HEK293 (cell line): ENCODE results near the gene PBLD.
A peak's percentile ranks its signal among the peaks of the same experiment; 100 is the strongest.

Source experiments
- CTCF ChIA-PET: fragments of 350-600 bp; formaldehyde crosslinking; extraction: SDS; loops from one replicate; lab custom pipeline; 2021; ENCODE audit warnings: antibody characterized with exemption; lab: Yijun Ruan, JAX
- POLR2A ChIA-PET: fragments of 300-600 bp; formaldehyde crosslinking; extraction: SDS; loops from one replicate; lab custom pipeline; 2020; ENCODE audit warnings: antibody characterized with exemption, inconsistent platforms; lab: Yijun Ruan, JAX
- H3K27ac ChIP-seq: fragments of 200-500 bp; sonication (Bioruptor generic); 2 replicates; pipeline ENCODE4 v1.5.1; 2014; ENCODE audit warnings: low read depth, low read length, control low read depth, inconsistent platforms; ENCODE audit errors: extremely low read depth
- H3K36me3 ChIP-seq, 2 experiments: fragments of 200-500 bp in 1 of 2; sonication (Bioruptor generic) in 1 of 2; 1 replicate in 1 of 2; 2 replicates in 1 of 2; pipeline ENCODE4 v1.5.1; 2014 to 2017; ENCODE audit warnings: inconsistent platforms in 2 of 2, low read length in 2 of 2; ENCODE audit not compliant: control insufficient read depth in 2 of 2, insufficient read depth in 1 of 2
- H3K4me1 ChIP-seq: fragments of 200-500 bp; sonication (Bioruptor generic); 2 replicates; pipeline ENCODE4 v1.5.1; 2014; ENCODE audit warnings: mild to moderate bottlenecking, low read length, inconsistent platforms; ENCODE audit not compliant: control insufficient read depth, insufficient read depth
- H3K4me3 ChIP-seq: 2 replicates; pipeline ENCODE4 v1.5.1; 2011; ENCODE audit warnings: low read depth, mild to moderate bottlenecking, control low read depth, low read length, moderate library complexity
- H3K9me3 ChIP-seq: fragments of 200-500 bp; sonication (Bioruptor generic); 2 replicates; pipeline ENCODE4 v1.5.1; 2014; ENCODE audit warnings: low read depth, low read length, inconsistent platforms; ENCODE audit not compliant: control insufficient read depth, insufficient read depth
- BCL11B ChIP-seq: fragments of 450-650 bp; formaldehyde crosslinking; IDR thresholded peaks from 2 replicates; pipeline ENCODE4 v1.5.1; 2016; ENCODE audit warnings: low read depth, missing biosample characterization, missing genetic modification characterization
- TRIM28 ChIP-seq: IDR thresholded peaks from 2 replicates; pipeline ENCODE4 v1.6.1; 2011; ENCODE audit warnings: low read length, control low read depth, borderline replicate concordance
- ZBTB8A ChIP-seq: fragments of 450-650 bp; formaldehyde crosslinking; IDR thresholded peaks from 2 replicates; pipeline ENCODE4 v1.5.1; 2016; ENCODE audit warnings: missing biosample characterization, missing genetic modification characterization
- ZNF112 ChIP-seq: fragments of 450-650 bp; formaldehyde crosslinking; IDR thresholded peaks from 2 replicates; pipeline ENCODE4 v1.5.0; 2017; ENCODE audit warnings: missing biosample characterization, missing genetic modification characterization
- ZNF133 ChIP-seq: fragments of 450-650 bp; formaldehyde crosslinking; IDR thresholded peaks from 2 replicates; pipeline ENCODE4 v1.5.1; 2016; ENCODE audit warnings: missing biosample characterization, missing genetic modification characterization
- ZNF138 ChIP-seq: fragments of 450-650 bp; formaldehyde crosslinking; IDR thresholded peaks from 2 replicates; pipeline ENCODE4 v1.5.1; 2016; ENCODE audit warnings: missing biosample characterization, missing genetic modification characterization, borderline replicate concordance
- ZNF274 ChIP-seq, 2 experiments: fragments of 200-500 bp in 1 of 2; fragments of 450-650 bp in 1 of 2; sonication (Bioruptor generic) in 1 of 2; formaldehyde crosslinking in 1 of 2; IDR thresholded peaks; 2 replicates each; pipeline versions ENCODE4 v1.5.1 to v1.6.1; 2014 to 2016; ENCODE audit warnings: borderline replicate concordance in 1 of 2, inconsistent platforms in 1 of 2, low read length in 1 of 2, missing biosample characterization in 1 of 2, missing genetic modification characterization in 1 of 2
- ZNF292 ChIP-seq: fragments of 450-650 bp; formaldehyde crosslinking; IDR thresholded peaks from 2 replicates; pipeline ENCODE4 v1.5.1; 2016; ENCODE audit warnings: low read depth, missing biosample characterization, missing genetic modification characterization, borderline replicate concordance
- ZNF324 ChIP-seq: fragments of 450-650 bp; formaldehyde crosslinking; IDR thresholded peaks from 2 replicates; pipeline ENCODE4 v1.5.1; 2016; ENCODE audit warnings: missing biosample characterization, missing genetic modification characterization
- ZNF394 ChIP-seq: fragments of 450-650 bp; formaldehyde crosslinking; IDR thresholded peaks from 2 replicates; pipeline ENCODE4 v1.5.1; 2016; ENCODE audit warnings: missing biosample characterization, missing genetic modification characterization, mild to moderate bottlenecking, moderate library complexity, borderline replicate concordance
- ZNF404 ChIP-seq: fragments of 450-650 bp; formaldehyde crosslinking; IDR thresholded peaks from 2 replicates; pipeline ENCODE4 v1.5.1; 2017; ENCODE audit warnings: missing biosample characterization, missing genetic modification characterization
- ZNF426 ChIP-seq: fragments of 450-650 bp; formaldehyde crosslinking; IDR thresholded peaks from 2 replicates; pipeline ENCODE4 v1.5.1; 2017; ENCODE audit warnings: missing biosample characterization, missing genetic modification characterization, mild to moderate bottlenecking, inconsistent platforms, moderate library complexity
- ZNF433 ChIP-seq: fragments of 450-650 bp; formaldehyde crosslinking; IDR thresholded peaks from 2 replicates; pipeline ENCODE4 v1.5.1; 2016; ENCODE audit warnings: missing biosample characterization, missing genetic modification characterization, low read depth
- ZNF501 ChIP-seq: fragments of 450-650 bp; formaldehyde crosslinking; IDR thresholded peaks from 2 replicates; pipeline ENCODE4 v1.5.1; 2016; ENCODE audit warnings: missing biosample characterization, missing genetic modification characterization
- ZNF555 ChIP-seq: fragments of 450-650 bp; formaldehyde crosslinking; conservative IDR thresholded peaks from 2 replicates; pipeline ENCODE4 v1.5.1; 2017; ENCODE audit warnings: missing biosample characterization, mild to moderate bottlenecking, missing genetic modification characterization, inconsistent platforms
- ZNF623 ChIP-seq: fragments of 450-650 bp; formaldehyde crosslinking; IDR thresholded peaks from 2 replicates; pipeline ENCODE4 v1.5.1; 2016; ENCODE audit warnings: missing biosample characterization, missing genetic modification characterization
- ZNF704 ChIP-seq: fragments of 450-650 bp; formaldehyde crosslinking; IDR thresholded peaks from 2 replicates; pipeline ENCODE4 v1.5.1; 2016; ENCODE audit warnings: missing biosample characterization, missing genetic modification characterization
- TF ChIP-seq, protein P1 (sequence below): fragments of 450-650 bp; formaldehyde crosslinking; conservative IDR thresholded peaks from 2 replicates; pipeline ENCODE4 v1.5.1; 2016; ENCODE audit warnings: low read depth, missing biosample characterization, missing genetic modification characterization
- TF ChIP-seq, protein P2 (sequence below): fragments of 450-650 bp; formaldehyde crosslinking; IDR thresholded peaks from 2 replicates; pipeline ENCODE4 v1.5.1; 2017; ENCODE audit warnings: missing biosample characterization, missing genetic modification characterization
- TF ChIP-seq, protein P3 (sequence below): fragments of 450-650 bp; formaldehyde crosslinking; IDR thresholded peaks from 2 replicates; pipeline ENCODE4 v1.5.1; 2016; ENCODE audit warnings: missing biosample characterization, missing genetic modification characterization

The PBLD gene

DNA sequence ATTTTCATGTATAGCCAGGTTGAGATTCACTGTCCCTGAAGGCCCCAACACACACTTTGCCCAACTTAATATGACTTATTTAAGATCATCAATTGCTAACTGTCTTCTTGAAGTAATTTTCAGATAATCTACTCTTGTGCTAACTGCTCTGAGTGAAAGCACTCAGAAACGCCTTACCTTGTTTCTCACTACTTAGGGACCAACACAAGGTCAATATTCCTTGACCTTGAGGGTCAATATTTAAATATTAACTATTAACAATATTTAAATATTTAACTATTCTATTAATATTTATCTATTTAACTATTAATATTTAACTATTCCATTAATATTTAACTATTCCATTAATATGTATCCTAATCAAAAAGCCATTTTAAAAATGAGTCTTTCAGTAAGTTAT is 26.9 kb downstream of the PBLD start (continued):
- no peak for TF ChIP-seq ZNF112
- TF ChIP-seq ZNF274 (IDR thresholded peaks at IDR 0.05; ENCODE audit: low read length) = no peak
- no peak for TF ChIP-seq ZNF274 (tag by site-specific recombination; IDR thresholded peaks at IDR 0.05; ENCODE audit: borderline replicate concordance)
- TF ChIP-seq ZNF704 (tag by site-specific recombination) = no peak
- no peak for TF ChIP-seq ZNF501 (tag by site-specific recombination)
- no peak for TF ChIP-seq ZNF292
- no peak for TF ChIP-seq BCL11B (tag by site-specific recombination)

GRCh38 chr10:68303849-68304412 is 28.8 kb downstream of the PBLD start:
- ChIA-PET POLR2A (no interaction called here), CTCF (interaction anchor here (0.6 to 3.6 kb wide), 8 partner anchors 10 to 448 kb away, joined by 3 to 73 read pairs (median 6); no protein-coding TSS in a partner anchor)
- H3K4me3 ChIP-seq = no peak overlapping the region
- TF ChIP-seq ZNF133 (peak; percentile 67), TRIM28 (no peak)
- H3K4me1 ChIP-seq = no peaks in the 10 kb centered on the region
- no peak overlapping the region for H3K27ac ChIP-seq
- H3K9me3 ChIP-seq = no peaks in the 10 kb centered on the region
- no peaks in the 10 kb centered on the region for H3K36me3 ChIP-seq

DNA sequence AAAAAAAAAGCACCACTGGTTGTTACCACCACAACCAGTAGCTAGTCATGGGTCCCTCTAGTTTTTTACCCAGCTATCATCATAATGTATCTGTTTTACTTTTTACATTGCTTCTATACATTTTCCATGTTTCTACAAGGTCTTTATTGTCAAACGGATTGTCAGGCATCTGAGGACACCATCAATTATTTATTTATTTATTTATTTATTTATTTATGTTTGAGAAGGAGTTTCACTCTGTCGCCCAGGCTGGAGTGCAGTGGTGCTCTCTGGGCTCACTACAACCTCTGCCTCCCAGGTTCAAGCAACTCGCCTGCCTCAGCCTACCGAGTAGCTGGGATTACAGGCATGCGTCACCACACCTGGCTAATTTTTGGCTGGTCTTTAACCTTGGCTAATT is 29.9 kb downstream of the PBLD start:
- Histone ChIP-seq H3K36me3 (no peaks in the 10 kb centered on the region), H3K9me3 (no peaks in the 10 kb centered on the region), H3K27ac (no peak overlapping the region), H3K4me3 (no peak overlapping the region), H3K4me1 (no peaks in the 10 kb centered on the region)
- POLR2A ChIA-PET = no interaction called here
- CTCF ChIA-PET = interaction anchor here (0.6 to 3.6 kb wide), 12 partner anchors 10 to 447 kb away, joined by 3 to 73 read pairs (median 4); no protein-coding TSS in a partner anchor
- no peak for TF ChIP-seq ZNF324
- TF ChIP-seq ZBTB8A (tag by site-specific recombination) = 0 out of 2 replicates have a peak, but pooled peaks have one; percentile 15
- TF ChIP-seq ZNF138 (tag by site-specific recombination) = no peak
- 0 out of 2 replicates have a peak, but pooled peaks have one; percentile 16 for TF ChIP-seq ZNF433 (tag by site-specific recombination)
- peak; percentile 39 for TF ChIP-seq ZNF555 (tag by site-specific recombination)
- TF ChIP-seq, protein P1, sequence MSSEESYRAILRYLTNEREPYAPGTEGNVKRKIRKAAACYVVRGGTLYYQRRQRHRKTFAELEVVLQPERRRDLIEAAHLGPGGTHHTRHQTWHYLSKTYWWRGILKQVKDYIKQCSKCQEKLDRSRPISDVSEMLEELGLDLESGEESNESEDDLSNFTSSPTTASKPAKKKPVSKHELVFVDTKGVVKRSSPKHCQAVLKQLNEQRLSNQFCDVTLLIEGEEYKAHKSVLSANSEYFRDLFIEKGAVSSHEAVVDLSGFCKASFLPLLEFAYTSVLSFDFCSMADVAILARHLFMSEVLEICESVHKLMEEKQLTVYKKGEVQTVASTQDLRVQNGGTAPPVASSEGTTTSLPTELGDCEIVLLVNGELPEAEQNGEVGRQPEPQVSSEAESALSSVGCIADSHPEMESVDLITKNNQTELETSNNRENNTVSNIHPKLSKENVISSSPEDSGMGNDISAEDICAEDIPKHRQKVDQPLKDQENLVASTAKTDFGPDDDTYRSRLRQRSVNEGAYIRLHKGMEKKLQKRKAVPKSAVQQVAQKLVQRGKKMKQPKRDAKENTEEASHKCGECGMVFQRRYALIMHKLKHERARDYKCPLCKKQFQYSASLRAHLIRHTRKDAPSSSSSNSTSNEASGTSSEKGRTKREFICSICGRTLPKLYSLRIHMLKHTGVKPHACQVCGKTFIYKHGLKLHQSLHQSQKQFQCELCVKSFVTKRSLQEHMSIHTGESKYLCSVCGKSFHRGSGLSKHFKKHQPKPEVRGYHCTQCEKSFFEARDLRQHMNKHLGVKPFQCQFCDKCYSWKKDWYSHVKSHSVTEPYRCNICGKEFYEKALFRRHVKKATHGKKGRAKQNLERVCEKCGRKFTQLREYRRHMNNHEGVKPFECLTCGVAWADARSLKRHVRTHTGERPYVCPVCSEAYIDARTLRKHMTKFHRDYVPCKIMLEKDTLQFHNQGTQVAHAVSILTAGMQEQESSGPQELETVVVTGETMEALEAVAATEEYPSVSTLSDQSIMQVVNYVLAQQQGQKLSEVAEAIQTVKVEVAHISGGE (tag by site-specific recombination) = peak; percentile 45; the same call in 1 of the 2 replicates
- TF ChIP-seq ZNF426 = peak; percentile 45
- TF ChIP-seq, protein P2, sequence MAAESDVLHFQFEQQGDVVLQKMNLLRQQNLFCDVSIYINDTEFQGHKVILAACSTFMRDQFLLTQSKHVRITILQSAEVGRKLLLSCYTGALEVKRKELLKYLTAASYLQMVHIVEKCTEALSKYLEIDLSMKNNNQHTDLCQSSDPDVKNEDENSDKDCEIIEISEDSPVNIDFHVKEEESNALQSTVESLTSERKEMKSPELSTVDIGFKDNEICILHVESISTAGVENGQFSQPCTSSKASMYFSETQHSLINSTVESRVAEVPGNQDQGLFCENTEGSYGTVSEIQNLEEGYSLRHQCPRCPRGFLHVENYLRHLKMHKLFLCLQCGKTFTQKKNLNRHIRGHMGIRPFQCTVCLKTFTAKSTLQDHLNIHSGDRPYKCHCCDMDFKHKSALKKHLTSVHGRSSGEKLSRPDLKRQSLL (tag by site-specific recombination) = no peak
- TF ChIP-seq, protein P3, sequence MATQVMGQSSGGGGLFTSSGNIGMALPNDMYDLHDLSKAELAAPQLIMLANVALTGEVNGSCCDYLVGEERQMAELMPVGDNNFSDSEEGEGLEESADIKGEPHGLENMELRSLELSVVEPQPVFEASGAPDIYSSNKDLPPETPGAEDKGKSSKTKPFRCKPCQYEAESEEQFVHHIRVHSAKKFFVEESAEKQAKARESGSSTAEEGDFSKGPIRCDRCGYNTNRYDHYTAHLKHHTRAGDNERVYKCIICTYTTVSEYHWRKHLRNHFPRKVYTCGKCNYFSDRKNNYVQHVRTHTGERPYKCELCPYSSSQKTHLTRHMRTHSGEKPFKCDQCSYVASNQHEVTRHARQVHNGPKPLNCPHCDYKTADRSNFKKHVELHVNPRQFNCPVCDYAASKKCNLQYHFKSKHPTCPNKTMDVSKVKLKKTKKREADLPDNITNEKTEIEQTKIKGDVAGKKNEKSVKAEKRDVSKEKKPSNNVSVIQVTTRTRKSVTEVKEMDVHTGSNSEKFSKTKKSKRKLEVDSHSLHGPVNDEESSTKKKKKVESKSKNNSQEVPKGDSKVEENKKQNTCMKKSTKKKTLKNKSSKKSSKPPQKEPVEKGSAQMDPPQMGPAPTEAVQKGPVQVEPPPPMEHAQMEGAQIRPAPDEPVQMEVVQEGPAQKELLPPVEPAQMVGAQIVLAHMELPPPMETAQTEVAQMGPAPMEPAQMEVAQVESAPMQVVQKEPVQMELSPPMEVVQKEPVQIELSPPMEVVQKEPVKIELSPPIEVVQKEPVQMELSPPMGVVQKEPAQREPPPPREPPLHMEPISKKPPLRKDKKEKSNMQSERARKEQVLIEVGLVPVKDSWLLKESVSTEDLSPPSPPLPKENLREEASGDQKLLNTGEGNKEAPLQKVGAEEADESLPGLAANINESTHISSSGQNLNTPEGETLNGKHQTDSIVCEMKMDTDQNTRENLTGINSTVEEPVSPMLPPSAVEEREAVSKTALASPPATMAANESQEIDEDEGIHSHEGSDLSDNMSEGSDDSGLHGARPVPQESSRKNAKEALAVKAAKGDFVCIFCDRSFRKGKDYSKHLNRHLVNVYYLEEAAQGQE = peak; percentile 49; the same call in 1 of the 2 replicates
- peak; percentile 45 for TF ChIP-seq ZNF623 (tag by site-specific recombination)
- TF ChIP-seq ZNF394 = peak; percentile 76; the same call in 1 of the 2 replicates
- TF ChIP-seq ZNF404 = 0 out of 2 replicates have a peak, but pooled peaks have one; percentile 38
